ENCODE results near the gene EPB41L4A.

DNA sequence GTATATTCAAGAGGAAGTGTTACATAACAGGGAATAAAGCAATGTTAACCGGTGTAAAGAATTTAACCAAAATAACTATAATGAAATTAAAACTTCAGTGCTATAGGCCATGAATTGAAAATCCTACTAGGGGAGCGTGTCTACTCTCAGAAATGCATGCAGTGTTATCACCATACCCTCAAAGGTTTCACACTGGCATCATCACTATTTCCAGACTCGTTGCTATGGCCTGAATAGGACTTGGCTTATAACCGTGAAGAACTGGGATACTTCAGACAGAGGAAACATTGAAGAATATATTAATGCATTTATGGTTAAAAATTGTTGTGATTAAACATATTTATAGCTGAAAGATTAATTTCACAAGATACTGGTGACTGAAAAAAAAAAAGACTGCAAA lies 154.9 kb downstream of the EPB41L4A start:
- TF ChIP-seq EZH2 (IDR thresholded peaks at IDR 0.05; ENCODE audit: insufficient read depth, low read length): no peak
- TF ChIP-seq, protein P1, sequence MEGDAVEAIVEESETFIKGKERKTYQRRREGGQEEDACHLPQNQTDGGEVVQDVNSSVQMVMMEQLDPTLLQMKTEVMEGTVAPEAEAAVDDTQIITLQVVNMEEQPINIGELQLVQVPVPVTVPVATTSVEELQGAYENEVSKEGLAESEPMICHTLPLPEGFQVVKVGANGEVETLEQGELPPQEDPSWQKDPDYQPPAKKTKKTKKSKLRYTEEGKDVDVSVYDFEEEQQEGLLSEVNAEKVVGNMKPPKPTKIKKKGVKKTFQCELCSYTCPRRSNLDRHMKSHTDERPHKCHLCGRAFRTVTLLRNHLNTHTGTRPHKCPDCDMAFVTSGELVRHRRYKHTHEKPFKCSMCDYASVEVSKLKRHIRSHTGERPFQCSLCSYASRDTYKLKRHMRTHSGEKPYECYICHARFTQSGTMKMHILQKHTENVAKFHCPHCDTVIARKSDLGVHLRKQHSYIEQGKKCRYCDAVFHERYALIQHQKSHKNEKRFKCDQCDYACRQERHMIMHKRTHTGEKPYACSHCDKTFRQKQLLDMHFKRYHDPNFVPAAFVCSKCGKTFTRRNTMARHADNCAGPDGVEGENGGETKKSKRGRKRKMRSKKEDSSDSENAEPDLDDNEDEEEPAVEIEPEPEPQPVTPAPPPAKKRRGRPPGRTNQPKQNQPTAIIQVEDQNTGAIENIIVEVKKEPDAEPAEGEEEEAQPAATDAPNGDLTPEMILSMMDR (IDR thresholded peaks at IDR 0.05; ENCODE audit: insufficient read depth, low read depth, low read length): no peak
